Measurements from ENCODE around the gene MAML3. TPM values are rescaled to one million over a fixed set of nuclear protein-coding genes. Genes with fewer than 3 reads are reported as not detected.

Gene MAML3
- total RNA-seq: 1.2 TPM in 2 replicates

DNA sequence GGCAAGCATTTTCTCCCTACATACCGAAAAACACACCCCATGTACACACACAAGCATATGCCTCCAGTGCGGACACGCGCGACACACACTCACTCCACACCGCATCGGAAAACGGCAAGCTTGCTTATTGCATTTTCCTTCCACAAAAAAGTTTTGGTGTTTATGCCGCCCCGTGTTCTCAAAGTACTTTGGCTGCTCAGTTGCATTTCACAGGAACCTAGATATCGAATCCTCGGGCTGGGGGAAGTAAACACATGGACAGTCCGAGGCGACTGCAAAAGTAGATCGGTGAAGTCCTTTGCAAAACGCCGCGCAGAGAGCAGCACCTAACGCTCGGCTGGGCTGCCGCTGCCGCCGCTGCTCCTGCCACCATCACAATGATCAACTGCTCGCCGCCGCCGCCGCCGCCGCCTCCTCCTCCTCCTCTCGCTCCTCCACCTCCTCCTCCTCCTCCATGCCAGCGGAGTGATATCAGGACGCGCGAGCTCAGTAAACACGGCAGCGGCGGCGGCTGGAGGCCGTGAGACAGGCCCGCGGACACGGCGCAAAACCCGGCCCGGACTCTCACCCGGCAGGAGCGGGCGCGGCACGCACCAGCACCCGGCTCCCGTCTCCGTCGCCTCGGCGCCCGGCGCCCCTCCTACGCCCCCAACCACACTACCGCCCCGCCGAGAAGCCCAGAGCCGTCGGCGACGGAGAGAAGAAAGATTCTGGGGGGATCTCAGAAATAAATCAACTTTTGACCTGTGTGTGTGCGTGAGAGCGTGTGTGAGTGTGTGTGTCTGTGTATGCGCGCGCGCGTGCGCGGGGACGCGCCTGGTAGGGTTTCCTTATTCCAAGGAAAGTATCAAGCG, at the start of gene MAML3:
Gene MAML3, minus strand, starts transcription at position 467 of the 854 bp plus-strand sequence. CDS start 857 bp downstream, outside the sequence.

Other genes with a start within 250 kb of the MAML3 start
- gene SCOC, start 219.5 kb upstream of the MAML3 start, total RNA-seq: 74.6 and 85.2 TPM in 2 replicates

Data from smooth muscle cell of the umbilical artery (primary cell).